Measurements from ENCODE around the gene CRYBB2.
"Not testable (repeated sequence)": the region's sequence is repeated elsewhere in the genome, so short reads cannot be mapped to it uniquely, and the experiment has no call there.

GRCh38 chr22:25267567-25267966 lies 48.1 kb downstream of the CRYBB2 start:
- TF ChIP-seq POLR2A, CTCF (IDR thresholded peaks at IDR 0.05): not testable (repeated sequence)
